ENCODE data around the gene LRP1B.
"Not testable (repeated sequence)": the region's sequence is repeated elsewhere in the genome, so short reads cannot be mapped to it uniquely, and the experiment has no call there.

The LRP1B gene

DNA sequence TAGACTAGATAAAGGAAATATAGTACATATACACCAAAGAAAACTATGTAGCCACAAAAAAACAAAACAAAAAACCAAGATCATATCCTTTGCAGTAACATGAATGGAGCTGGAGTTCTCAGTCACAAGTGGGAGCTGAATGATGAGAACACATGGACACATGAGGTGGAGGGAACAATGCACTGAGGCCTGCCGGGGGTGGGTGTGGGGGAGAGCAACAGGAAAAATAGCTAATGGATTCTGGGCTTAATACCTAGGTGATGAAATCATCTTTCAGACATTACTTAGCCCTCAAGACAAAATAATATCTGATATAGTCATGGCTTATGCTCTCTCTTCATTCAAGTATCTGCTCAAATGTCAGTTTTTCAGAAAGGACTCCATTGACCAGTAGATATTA is 930.6 kb downstream of the LRP1B start:
- no peak for DNase-seq

GRCh38 chr2:141199711-141200110 is 931.1 kb downstream of the LRP1B start:
- no peak for DNase-seq

DNA sequence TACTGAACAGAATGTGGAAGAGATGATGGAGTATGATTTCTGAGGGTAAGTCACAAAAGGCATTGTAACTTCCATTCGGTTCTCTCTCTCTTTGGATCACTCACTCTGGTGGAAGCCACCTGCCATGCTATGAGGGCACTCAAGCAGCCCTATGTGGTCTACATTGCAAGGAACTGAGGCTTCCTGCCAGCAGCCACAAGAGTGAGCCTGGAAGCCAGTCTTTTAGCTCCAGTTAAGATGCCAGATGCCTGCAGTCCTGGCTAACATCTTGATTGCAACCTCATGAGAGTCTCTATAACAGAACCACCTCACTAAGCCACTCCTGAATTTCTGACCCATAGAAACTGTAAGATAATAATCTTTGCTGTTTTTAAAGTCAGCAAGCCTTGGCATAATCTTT is 935.7 kb downstream of the LRP1B start:
- DNase-seq: no peak

- DNase-seq: no peak
Measured at GRCh38 chr2:141187075-141187439, 943.8 kb downstream of the LRP1B start.

GRCh38 chr2:141186413-141187074 is 944.3 kb downstream of the LRP1B start:
- DNase-seq: no peak

DNA sequence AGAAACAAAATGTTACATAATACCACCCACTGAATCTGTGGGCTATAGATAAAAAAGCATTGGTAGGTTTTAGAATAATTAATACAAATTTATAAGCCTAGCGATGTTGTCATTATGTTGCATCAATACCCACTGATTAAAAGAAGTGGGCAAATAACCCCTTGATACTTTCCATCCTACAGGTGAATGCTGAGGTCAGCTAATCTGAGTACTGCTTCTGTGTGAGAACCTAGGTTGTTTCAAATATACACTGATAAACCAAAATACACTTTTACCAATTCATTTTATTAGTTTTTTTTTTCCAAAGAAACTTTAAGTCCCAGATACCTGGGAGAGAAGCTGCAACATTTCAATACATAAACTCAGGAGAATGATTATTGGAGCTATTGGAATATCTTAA is 948.6 kb downstream of the LRP1B start:
- no peak for DNase-seq

- DNase-seq: not testable (repeated sequence)
Measured at GRCh38 chr2:141169117-141169516, 961.7 kb downstream of the LRP1B start.

- DNase-seq: no peak
Measured at GRCh38 chr2:141162314-141162713, 968.5 kb downstream of the LRP1B start.

DNA sequence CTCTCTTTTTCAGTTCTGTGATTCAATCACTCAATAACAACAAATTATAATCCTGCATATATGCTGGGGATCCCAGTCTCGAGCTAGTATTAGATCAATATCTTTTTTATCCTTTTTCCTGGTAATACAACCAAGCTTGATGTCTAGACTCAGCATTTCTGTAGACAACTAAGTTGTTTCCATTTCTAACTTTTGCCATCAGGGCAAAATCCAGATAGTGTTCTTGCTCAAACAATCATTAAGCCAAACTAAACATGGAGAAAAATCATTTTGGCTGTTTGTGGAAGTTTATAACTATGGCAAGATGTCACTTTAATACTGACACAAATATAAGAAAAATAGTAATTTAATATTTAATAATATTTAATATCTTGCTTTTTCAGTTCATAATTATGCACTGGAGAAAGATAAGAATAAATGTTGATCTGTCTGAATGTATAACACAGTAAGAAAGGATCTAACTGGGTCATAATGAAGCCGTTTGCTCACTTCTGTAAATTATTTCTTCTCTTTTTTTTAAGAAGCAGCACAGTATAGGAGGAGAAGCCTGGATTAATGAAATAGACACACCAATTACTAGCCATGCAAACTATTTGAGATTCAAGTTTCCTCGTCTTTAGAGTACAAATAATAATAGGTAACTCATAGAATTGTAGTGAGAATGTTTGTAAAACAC is 979.1 kb downstream of the LRP1B start:
- DNase-seq: no peak

GRCh38 chr2:141142025-141142424 is 988.8 kb downstream of the LRP1B start:
- no peak for DNase-seq

GRCh38 chr2:141137122-141137693 is 993.6 kb downstream of the LRP1B start:
- no peak for DNase-seq

DNA sequence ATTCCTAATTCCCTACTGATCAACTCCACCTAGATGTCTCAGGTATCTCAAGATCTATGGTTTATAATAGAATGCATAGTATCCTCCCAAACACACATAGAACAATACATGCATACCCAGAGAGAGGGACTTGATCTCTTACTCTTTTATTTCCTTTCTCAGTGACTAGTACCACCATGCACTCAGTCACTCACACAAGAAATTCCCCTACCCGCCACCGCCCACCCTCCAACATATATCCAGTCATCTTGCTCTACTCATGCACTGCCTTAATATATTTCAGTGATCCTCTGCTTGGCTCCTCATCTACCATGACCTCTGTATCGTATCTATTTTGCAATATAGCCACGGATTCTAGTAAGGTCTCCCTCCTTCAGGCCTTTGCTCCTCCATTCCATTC is 996.9 kb downstream of the LRP1B start:
- DNase-seq: no peak

DNA sequence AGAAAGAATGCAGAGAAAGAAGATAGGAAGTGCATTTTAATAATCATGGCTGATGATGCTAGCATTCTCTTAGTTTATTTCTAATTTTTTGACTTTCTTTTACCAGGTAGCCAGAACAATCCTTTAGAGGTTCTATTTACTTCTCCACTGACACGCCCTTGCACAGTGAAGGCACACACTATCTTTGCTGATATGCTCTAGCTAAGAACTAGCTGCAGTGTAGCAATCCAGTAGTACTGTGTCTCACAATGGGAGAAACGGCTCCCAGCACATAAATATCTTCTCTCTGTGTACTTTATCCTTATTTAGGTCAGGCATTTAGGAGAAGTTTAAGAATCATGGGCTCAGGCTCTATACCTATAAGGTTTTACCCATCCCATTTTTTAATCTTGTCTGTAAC is 1005.4 kb downstream of the LRP1B start:
- no peak for DNase-seq

DNA sequence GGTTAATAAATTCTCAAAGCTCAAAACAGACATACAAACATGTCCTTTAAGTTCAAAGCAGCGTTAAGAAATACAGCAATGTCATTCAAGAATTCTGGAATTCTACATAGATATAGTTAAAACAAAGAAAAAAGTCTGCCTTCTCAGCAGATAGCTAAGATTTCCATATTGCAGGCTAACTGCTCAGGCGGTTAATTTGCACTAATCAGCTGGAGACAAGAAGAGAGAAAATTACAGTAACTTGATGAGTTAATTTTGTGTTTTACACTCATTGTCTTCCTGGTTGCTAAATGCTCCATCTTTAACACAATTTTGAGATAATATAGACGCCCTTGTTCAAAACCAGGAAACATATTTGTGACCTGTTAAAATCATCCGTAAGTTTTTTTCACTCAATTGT is 1012.0 kb downstream of the LRP1B start:
- DNase-seq: no peak

DNA sequence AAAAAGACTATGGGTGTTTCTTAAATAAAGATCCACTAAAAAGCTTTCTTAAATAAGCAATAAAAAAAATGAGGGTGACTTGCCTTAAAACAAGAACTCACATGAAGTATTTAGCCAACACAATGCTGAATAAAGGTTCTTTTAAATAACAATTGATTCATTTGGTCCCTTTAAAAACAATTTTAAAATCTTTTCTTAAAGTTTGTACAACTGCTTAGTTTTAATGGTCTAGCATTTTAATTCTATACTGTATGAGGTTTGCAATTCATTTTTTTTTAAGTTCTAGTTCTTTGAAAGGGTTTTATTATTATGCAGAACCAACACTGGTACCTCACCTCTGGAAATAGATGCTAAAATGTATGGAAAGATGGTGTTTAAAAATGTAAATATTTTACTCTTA is 1017.5 kb downstream of the LRP1B start:
- no peak for DNase-seq

DNA sequence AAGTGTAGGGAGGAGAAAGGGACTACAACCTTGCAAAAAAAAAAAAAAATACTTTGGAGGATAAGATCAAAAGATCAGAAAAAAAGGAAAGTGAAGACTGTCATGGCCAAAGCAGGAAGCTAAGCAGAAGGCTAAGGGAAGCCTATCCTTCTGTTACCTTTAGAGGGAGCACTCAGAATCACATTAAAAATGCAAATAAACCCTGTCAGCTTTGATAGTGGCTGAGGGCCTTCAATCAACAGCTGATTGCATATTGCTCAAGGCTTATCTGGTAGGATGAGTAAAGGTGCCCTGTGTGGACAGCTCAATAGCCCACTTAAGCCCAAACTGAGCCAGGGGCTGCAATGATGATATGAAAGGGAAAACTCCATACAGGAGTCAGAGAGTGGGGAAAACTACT is 1021.2 kb downstream of the LRP1B start:
- DNase-seq: no peak

DNA sequence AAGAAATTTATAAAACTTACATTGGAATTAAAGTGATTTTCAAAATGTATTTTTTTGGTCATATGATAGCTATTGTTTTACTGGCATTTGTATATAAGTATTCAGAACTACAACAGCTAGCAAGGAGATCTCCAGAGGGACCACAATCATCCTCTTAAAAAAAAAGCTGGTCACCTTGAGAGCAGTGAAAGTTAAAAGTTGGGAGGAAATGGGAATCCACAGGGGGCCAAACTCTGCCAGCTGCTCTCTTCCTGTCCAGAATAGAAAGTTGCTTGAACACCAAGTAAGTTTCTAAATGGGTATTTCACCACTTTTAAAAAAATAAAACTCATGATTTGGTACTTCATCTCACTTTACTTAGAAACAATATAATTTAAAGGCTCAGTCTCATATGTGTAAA is 1025.1 kb downstream of the LRP1B start:
- DNase-seq: no peak

DNA sequence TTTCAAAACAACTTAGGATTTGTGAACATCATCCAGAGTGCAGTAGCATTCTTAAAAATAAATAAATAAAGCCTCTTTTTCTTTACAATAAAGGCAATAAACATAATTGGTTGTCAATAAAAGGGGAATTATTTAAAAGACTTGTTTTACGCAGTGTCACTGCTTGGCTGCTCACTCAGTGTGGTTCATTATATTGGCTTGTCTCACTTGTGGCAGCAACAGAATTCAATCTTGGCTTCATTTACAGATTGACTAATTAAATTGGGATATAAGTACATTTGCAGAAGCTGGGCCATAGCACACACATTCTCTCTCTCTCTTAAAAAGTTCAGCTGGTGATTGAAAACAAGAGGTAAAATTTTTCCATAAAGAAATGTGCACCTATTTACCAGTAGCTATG is 1027.6 kb downstream of the LRP1B start:
- DNase-seq: no peak

GRCh38 chr2:141079231-141079630 is 1051.6 kb downstream of the LRP1B start:
- DNase-seq: no peak

DNA sequence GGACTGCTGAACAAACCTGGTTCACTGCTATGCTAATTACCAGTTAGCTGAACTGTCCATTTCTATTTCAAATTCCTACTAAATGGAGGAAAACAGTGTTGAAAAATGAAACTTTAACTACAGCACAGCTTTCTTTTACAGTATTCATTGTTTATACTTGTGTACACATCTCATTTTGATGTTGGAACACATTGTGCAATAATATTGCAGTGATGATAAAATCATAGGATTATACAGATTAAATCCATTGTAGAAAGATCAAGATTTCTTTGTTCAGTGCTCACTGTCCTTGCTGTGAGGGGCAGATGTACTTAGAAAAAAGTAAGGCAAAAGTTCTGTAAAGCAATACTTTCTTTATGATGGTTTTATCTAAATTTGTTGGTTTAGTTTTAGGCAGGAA is 1055.1 kb downstream of the LRP1B start:
- no peak for DNase-seq

DNA sequence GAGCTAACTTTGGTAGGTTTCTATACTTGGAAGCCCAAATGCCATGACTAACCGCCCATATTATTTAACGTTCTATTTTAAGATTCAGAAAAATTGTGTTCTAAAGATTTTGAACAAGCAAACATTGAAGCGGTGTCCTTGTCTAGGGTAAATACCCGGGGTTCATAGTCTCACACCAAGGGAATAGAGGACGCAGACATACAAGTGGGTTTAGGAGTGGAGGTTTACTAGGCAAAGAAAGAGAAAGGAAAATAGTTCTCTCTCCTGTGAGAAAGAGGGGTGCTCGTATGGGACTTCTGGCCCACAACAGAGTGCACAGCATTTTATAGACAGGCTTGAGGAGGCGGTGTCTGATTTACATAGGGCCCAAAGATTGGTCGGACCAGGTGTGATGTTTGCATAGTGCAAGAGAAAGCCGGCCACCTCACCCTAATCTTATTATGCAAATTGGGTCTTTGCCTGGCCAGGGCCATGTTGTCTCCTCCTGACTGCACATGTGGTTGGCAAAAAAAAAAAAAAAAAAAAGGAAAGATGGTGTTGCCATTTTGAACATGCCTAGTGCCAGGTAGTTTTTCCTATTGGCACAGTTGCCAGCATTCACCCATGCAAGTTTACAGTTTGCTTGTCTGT is 1062.6 kb downstream of the LRP1B start:
- no peak for DNase-seq

GRCh38 chr2:141065042-141065441 is 1065.8 kb downstream of the LRP1B start:
- no peak for DNase-seq

GRCh38 chr2:141063406-141063805 is 1067.4 kb downstream of the LRP1B start:
- DNase-seq: no peak

- no peak for DNase-seq
Measured at GRCh38 chr2:141062443-141062842, 1068.4 kb downstream of the LRP1B start.

Measured in activated CD8-positive, alpha-beta memory T cell treated with anti-CD3 and anti-CD28 coated beads, Interleukin-2, amount 50 U/mL, for 48 hours (primary cell).